GM12878 (cell line): ENCODE results near the gene GMPPB. TPM values are rescaled to one million over a fixed set of nuclear protein-coding genes. Genes with fewer than 3 reads are reported as not detected.
A peak's percentile ranks its signal among the peaks of the same experiment; 100 is the strongest.

Experiments
- BACH1 ChIP-seq: fragments of 450-650 bp; IDR thresholded peaks from 2 replicates; pipeline ENCODE4 v1.6.1; 2017; ENCODE audit warnings: mild to moderate bottlenecking, borderline replicate concordance
- EP300 ChIP-seq, 2 experiments: fragments of 150-350 bp in 1 of 2; IDR thresholded peaks; 2 replicates each; pipeline ENCODE4 v1.6.1; 2011 to 2012; ENCODE audit warnings: low read depth in 2 of 2, low read length in 2 of 2, borderline replicate concordance in 1 of 2, improper control_type of control experiment in 1 of 2, inconsistent platforms in 1 of 2; ENCODE audit not compliant: control insufficient read depth in 1 of 2
- GATAD2B ChIP-seq: fragments of 450-650 bp; conservative IDR thresholded peaks from 2 replicates; pipeline ENCODE4 v1.6.1; 2017; ENCODE audit warnings: low read depth, mild to moderate bottlenecking, moderate library complexity
- HCFC1 ChIP-seq: fragments of 150-350 bp; IDR thresholded peaks from 2 replicates; pipeline ENCODE4 v1.6.1; 2014; ENCODE audit warnings: low read length
- IKZF1 ChIP-seq: fragments of 450-650 bp; conservative IDR thresholded peaks from 2 replicates; pipeline ENCODE4 v1.6.1; 2017; ENCODE audit warnings: antibody characterized with exemption, mild to moderate bottlenecking
- LARP7 ChIP-seq: fragments of 450-650 bp; IDR thresholded peaks from 2 replicates; pipeline ENCODE4 v1.6.1; 2017; ENCODE audit warnings: mild to moderate bottlenecking
- MEF2A ChIP-seq: IDR thresholded peaks from 2 replicates; pipeline ENCODE4 v1.6.1; 2011; ENCODE audit warnings: low read depth, mild to moderate bottlenecking, low read length, moderate library complexity; ENCODE audit not compliant: insufficient read depth
- NBN ChIP-seq: fragments of 450-650 bp; IDR thresholded peaks from 2 replicates; pipeline ENCODE4 v1.6.1; 2016
- PAX5 ChIP-seq: IDR thresholded peaks from 2 replicates; pipeline ENCODE4 v1.6.1; 2011; ENCODE audit warnings: low read depth, low read length, borderline replicate concordance
- RCOR1 ChIP-seq: conservative IDR thresholded peaks from 2 replicates; pipeline ENCODE4 v1.6.1; 2012; ENCODE audit warnings: low read depth, low read length, improper control_type of control experiment
- RUNX3 ChIP-seq: IDR thresholded peaks from 2 replicates; pipeline ENCODE4 v1.6.1; 2012; ENCODE audit warnings: low read length, inconsistent platforms
- SMAD1 ChIP-seq: fragments of 450-650 bp; IDR thresholded peaks from 2 replicates; pipeline ENCODE4 v1.6.1; 2018; ENCODE audit warnings: mild to moderate bottlenecking, low read depth; ENCODE audit not compliant: partially characterized antibody
- STAT1 ChIP-seq: fragments of 450-650 bp; conservative IDR thresholded peaks from 2 replicates; pipeline ENCODE4 v1.6.1; 2014; ENCODE audit warnings: antibody characterized with exemption, mild to moderate bottlenecking
- polyA plus RNA-seq, 11 experiments: library from polyadenylated mRNA; depleted of rRNA in 4 of 11; unstranded in 6 of 11; stranded (reverse) in 5 of 11; fragments of >200 nt; fragmentation: Nextera tagmentation in 4 of 11; fragmentation: Illumina TruSeq in 1 of 11; extraction: Ambion mirVana in 4 of 11; extraction: Trizol in 1 of 11; gene quantifications; 1 replicate in 1 of 11; 2 replicates in 10 of 11; pipeline versions ENCODE4 v1.2.1 to v1.2.3, GENCODE V29; 2011 to 2016; ENCODE audit warnings: inconsistent platforms in 2 of 11, missing spikeins in 2 of 11, low read depth in 1 of 11
- total RNA-seq, 4 experiments: library from RNA; depleted of rRNA in 3 of 4; stranded (reverse); fragments of >200 nt in 3 of 4; fragmentation: Illumina TruSeq in 1 of 4; extraction: Trizol in 1 of 4; gene quantifications; 2 replicates each; pipeline versions ENCODE4 v1.2.1 to v1.2.3, GENCODE V29; 2013 to 2021
- TF ChIP-seq, protein P1 (sequence below): fragments of 450-650 bp; IDR thresholded peaks from 2 replicates; pipeline ENCODE4 v1.6.1; 2017; ENCODE audit warnings: low read depth, mild to moderate bottlenecking, moderate library complexity
- TF ChIP-seq, protein P2 (sequence below): fragments of 450-650 bp; IDR thresholded peaks from 2 replicates; pipeline ENCODE4 v1.6.1; 2017; ENCODE audit warnings: mild to moderate bottlenecking, low read depth, inconsistent platforms; ENCODE audit not compliant: poor library complexity, severe bottlenecking
- TF ChIP-seq, protein P3 (sequence below): fragments of 450-650 bp; IDR thresholded peaks from 2 replicates; pipeline ENCODE4 v1.6.1; 2016; ENCODE audit warnings: mild to moderate bottlenecking
- TF ChIP-seq, protein P4 (sequence below): fragments of 450-650 bp; IDR thresholded peaks from 2 replicates; pipeline ENCODE4 v1.6.1; 2016; ENCODE audit warnings: mild to moderate bottlenecking
- TF ChIP-seq, protein P5 (sequence below): IDR thresholded peaks from 2 replicates; pipeline ENCODE4 v1.6.1; 2012; ENCODE audit warnings: low read depth, low read length, improper control_type of control experiment
- TF ChIP-seq, protein P6 (sequence below), 3 experiments: IDR thresholded peaks in 2 of 3; conservative IDR thresholded peaks in 1 of 3; 2 replicates each; pipeline ENCODE4 v1.5.1; 2011; ENCODE audit warnings: low read depth in 3 of 3, low read length in 3 of 3, mild to moderate bottlenecking in 3 of 3, control low read depth in 2 of 3, moderate library complexity in 2 of 3, inconsistent platforms in 1 of 3, mixed read lengths in 1 of 3; ENCODE audit not compliant: control insufficient read depth in 2 of 3, insufficient read depth in 1 of 3; ENCODE audit errors: extremely low read depth in 1 of 3

The GMPPB gene
- total and polyA plus RNA-seq, 10 of the 15 experiments (the other 5 are each of a cell fraction or from before 2014, with no cell fraction given) = 2.3 to 99.5 (median 23.3) TPM

DNA sequence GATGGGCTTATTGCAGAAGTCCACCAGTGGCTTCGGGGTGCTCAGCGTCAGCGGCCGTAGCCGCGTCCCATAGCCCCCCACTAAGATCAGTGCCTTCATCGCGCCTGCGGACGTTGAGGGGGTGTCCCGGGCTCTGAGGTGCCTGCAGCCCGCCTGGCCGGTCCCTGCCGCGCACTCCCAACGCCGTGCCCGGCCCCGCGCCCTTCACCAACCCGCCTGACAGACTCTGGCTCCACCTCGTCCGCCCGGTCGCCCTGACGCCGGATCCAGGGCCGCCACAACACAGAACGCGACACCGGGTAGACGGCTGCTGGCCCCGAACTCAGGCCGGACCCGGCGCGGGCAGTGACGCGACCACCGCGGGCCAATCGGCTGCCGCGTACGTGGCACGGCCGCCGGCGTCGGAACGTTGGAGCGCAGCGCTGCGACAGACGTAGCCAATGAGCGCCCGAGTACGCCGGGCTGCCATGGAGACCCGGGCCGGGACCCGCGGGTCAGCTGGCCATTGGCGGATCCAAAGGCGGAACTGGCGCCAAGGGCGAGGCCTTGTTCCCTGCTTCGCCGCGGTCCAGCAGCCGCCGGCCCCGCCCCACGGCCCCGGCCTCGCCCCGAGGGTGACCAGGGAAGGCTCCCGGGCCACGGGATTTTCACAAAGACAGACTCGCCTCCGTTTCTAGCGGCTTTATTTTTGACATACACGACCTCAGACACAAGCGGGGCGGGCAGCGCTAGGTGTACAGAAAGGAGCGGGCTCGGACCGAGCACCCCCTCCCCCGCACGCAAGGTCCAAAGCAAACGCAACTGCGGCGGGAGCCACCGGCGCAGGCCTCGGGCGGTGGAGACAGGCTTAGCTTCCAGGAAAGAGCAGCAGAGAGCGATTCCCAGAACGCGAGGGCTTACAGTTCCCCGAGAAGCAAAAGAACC is at the start of gene GMPPB (continued):
- TF ChIP-seq, protein P1, sequence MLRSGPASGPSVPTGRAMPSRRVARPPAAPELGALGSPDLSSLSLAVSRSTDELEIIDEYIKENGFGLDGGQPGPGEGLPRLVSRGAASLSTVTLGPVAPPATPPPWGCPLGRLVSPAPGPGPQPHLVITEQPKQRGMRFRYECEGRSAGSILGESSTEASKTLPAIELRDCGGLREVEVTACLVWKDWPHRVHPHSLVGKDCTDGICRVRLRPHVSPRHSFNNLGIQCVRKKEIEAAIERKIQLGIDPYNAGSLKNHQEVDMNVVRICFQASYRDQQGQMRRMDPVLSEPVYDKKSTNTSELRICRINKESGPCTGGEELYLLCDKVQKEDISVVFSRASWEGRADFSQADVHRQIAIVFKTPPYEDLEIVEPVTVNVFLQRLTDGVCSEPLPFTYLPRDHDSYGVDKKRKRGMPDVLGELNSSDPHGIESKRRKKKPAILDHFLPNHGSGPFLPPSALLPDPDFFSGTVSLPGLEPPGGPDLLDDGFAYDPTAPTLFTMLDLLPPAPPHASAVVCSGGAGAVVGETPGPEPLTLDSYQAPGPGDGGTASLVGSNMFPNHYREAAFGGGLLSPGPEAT = peak; percentile 59; the same call in 1 of the 2 replicates
- TF ChIP-seq EP300 (IDR thresholded peaks at IDR 0.05; ENCODE audit: borderline replicate concordance in 1 of 2, control insufficient read depth in 1 of 2, low read depth in 2 of 2, low read length in 2 of 2) = no peak
- peak; percentile 72 for TF ChIP-seq IKZF1
- TF ChIP-seq, protein P2, sequence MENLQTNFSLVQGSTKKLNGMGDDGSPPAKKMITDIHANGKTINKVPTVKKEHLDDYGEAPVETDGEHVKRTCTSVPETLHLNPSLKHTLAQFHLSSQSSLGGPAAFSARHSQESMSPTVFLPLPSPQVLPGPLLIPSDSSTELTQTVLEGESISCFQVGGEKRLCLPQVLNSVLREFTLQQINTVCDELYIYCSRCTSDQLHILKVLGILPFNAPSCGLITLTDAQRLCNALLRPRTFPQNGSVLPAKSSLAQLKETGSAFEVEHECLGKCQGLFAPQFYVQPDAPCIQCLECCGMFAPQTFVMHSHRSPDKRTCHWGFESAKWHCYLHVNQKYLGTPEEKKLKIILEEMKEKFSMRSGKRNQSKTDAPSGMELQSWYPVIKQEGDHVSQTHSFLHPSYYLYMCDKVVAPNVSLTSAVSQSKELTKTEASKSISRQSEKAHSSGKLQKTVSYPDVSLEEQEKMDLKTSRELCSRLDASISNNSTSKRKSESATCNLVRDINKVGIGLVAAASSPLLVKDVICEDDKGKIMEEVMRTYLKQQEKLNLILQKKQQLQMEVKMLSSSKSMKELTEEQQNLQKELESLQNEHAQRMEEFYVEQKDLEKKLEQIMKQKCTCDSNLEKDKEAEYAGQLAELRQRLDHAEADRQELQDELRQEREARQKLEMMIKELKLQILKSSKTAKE = no peak
- TF ChIP-seq, protein P3, sequence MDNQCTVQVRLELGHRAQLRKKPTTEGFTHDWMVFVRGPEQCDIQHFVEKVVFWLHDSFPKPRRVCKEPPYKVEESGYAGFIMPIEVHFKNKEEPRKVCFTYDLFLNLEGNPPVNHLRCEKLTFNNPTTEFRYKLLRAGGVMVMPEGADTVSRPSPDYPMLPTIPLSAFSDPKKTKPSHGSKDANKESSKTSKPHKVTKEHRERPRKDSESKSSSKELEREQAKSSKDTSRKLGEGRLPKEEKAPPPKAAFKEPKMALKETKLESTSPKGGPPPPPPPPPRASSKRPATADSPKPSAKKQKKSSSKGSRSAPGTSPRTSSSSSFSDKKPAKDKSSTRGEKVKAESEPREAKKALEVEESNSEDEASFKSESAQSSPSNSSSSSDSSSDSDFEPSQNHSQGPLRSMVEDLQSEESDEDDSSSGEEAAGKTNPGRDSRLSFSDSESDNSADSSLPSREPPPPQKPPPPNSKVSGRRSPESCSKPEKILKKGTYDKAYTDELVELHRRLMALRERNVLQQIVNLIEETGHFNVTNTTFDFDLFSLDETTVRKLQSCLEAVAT = no peak; the same call in 1 of the 2 replicates
- TF ChIP-seq, protein P4, sequence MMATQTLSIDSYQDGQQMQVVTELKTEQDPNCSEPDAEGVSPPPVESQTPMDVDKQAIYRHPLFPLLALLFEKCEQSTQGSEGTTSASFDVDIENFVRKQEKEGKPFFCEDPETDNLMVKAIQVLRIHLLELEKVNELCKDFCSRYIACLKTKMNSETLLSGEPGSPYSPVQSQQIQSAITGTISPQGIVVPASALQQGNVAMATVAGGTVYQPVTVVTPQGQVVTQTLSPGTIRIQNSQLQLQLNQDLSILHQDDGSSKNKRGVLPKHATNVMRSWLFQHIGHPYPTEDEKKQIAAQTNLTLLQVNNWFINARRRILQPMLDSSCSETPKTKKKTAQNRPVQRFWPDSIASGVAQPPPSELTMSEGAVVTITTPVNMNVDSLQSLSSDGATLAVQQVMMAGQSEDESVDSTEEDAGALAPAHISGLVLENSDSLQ = peak; percentile 37; the same call in 1 of the 2 replicates
- no peak for TF ChIP-seq PAX5
- peak; percentile 70 for TF ChIP-seq GATAD2B
- TF ChIP-seq, protein P5, sequence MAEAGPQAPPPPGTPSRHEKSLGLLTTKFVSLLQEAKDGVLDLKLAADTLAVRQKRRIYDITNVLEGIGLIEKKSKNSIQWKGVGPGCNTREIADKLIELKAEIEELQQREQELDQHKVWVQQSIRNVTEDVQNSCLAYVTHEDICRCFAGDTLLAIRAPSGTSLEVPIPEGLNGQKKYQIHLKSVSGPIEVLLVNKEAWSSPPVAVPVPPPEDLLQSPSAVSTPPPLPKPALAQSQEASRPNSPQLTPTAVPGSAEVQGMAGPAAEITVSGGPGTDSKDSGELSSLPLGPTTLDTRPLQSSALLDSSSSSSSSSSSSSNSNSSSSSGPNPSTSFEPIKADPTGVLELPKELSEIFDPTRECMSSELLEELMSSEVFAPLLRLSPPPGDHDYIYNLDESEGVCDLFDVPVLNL = peak; percentile 79
- TF ChIP-seq, protein P6, sequence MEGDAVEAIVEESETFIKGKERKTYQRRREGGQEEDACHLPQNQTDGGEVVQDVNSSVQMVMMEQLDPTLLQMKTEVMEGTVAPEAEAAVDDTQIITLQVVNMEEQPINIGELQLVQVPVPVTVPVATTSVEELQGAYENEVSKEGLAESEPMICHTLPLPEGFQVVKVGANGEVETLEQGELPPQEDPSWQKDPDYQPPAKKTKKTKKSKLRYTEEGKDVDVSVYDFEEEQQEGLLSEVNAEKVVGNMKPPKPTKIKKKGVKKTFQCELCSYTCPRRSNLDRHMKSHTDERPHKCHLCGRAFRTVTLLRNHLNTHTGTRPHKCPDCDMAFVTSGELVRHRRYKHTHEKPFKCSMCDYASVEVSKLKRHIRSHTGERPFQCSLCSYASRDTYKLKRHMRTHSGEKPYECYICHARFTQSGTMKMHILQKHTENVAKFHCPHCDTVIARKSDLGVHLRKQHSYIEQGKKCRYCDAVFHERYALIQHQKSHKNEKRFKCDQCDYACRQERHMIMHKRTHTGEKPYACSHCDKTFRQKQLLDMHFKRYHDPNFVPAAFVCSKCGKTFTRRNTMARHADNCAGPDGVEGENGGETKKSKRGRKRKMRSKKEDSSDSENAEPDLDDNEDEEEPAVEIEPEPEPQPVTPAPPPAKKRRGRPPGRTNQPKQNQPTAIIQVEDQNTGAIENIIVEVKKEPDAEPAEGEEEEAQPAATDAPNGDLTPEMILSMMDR (IDR thresholded peaks at IDR 0.05 in 2 of 3, conservative IDR thresholded peaks at IDR 0.05 in 1 of 3; ENCODE audit: control insufficient read depth in 2 of 3, extremely low read depth in 1 of 3, insufficient read depth in 1 of 3, low read depth in 3 of 3, low read length in 3 of 3) = no peak
- 0 out of 2 replicates have a peak, but pooled peaks have one; percentile 8 for TF ChIP-seq NBN
- no peak for TF ChIP-seq MEF2A
- TF ChIP-seq STAT1 = peak; percentile 23; the same call in 1 of the 2 replicates
- TF ChIP-seq RUNX3 = no peak
- peak; percentile 31 for TF ChIP-seq SMAD1
- TF ChIP-seq BACH1 = peak; percentile 42; the same call in 1 of the 2 replicates
- peak; percentile 83 for TF ChIP-seq LARP7
- no peak for TF ChIP-seq RCOR1
- no peak; the same call in 1 of the 2 replicates for TF ChIP-seq HCFC1
